ENCODE results near the gene RPS21.

The RPS21 gene

GRCh38 chr20:62415354-62416111 lies 28.6 kb downstream of the RPS21 start:
- DNase-seq (ENCODE audit: low read depth) = no peak
- TF ChIP-seq CTCF (IDR thresholded peaks at IDR 0.05; ENCODE audit: control insufficient read depth, insufficient read depth, low read depth, low read length, missing control alignments) = no peak

DNA sequence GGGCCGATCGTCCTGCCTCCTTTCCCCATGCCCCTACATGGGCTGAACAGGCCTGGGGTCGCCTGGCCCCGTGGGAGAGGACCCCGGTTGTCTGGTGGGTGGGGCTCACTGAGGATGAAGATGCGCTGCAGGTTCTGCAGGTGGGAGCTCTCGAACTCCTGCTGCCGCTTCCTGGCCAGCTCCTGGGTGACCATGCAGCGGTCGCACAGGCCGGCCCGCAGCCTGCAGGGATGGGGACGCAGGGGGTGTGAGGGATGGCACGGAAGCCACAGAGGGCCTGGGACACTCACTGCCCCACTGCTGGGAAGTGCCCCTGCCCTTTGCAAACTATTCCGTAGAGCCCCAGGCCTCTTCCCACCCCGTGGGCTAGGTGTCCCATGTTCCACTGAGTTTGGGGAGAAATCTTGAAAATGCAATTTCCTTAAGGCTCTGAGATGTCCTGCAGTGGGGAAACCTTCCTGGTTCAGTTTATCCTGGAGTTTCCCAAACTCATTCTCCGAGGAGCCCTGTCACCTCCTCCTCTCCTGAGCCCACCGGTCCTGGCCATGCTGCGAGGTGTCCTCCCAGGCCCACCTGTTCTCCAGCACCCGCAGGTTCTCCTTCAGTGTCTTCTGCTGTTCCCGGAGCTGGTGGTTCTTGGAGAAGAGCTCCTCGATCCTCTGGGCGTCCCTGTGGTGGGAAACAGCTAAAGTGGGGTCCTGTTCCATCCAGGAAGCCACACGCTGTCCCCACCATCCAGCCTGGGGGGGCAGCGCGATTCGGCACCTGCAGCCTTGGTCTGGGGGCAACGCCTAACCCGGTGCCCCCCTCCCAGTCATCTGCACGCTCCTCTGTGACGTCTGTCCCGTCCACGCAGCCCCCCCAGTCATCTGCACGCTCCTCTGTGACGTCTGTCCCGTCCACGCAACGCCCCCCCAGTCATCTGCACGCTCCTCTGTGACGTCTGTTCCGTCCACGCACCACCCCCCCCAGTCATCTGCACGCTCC lies 30.0 kb downstream of the RPS21 start:
- H3K4me3 ChIP-seq (ENCODE audit: control insufficient read depth, low read depth, low read length) = no peak overlapping the region
- no peak for TF ChIP-seq CTCF (IDR thresholded peaks at IDR 0.05; ENCODE audit: control insufficient read depth, insufficient read depth, low read depth, low read length, missing control alignments)
- DNase-seq (ENCODE audit: low read depth) = no peak

More at GRCh38 chr20:62415354-62416111, 28.6 kb downstream of the RPS21 start:
- no peak overlapping the region for H3K4me3 ChIP-seq (ENCODE audit: control insufficient read depth, low read depth, low read length)

DNA sequence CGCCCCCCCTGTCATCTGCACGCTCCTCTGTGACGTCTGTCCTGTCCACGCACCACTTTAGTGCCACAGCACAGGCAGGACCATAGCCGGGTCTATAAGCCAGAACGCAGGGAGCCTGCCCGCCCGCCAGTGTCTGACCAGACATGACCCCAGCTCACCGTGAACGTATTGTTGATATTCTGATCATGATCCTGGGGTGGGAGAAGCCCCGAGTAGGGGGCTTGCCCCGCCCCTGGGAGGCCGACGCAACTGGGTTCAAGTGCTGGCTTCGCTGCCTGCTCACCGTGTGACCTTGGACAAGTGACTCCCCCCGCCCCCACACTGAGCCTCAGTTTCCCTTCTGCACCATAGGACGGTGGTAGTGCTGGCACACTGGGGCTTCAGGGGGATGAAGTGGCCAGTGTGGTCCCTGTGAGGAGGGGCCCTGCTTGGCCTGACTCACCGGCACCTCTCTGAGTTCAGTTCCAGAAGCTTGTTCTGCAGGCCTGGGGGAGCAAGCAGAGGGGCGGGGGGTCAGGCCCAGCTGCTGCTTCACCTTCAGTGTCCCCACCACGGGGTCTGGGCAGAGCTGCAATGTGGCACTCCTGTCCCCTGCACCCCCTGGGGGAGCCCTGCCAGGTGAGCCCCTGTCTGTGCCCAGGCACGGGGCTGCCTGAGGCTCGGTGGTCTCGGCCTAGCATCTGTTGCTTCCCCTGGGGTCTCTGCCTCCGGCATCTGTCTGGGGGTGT lies 31.2 kb downstream of the RPS21 start:
- TF ChIP-seq CTCF (IDR thresholded peaks at IDR 0.05; ENCODE audit: control insufficient read depth, insufficient read depth, low read depth, low read length, missing control alignments) = no peak
- DNase-seq (ENCODE audit: low read depth) = no peak
- H3K4me3 ChIP-seq (ENCODE audit: control insufficient read depth, low read depth, low read length) = no peak overlapping the region

DNA sequence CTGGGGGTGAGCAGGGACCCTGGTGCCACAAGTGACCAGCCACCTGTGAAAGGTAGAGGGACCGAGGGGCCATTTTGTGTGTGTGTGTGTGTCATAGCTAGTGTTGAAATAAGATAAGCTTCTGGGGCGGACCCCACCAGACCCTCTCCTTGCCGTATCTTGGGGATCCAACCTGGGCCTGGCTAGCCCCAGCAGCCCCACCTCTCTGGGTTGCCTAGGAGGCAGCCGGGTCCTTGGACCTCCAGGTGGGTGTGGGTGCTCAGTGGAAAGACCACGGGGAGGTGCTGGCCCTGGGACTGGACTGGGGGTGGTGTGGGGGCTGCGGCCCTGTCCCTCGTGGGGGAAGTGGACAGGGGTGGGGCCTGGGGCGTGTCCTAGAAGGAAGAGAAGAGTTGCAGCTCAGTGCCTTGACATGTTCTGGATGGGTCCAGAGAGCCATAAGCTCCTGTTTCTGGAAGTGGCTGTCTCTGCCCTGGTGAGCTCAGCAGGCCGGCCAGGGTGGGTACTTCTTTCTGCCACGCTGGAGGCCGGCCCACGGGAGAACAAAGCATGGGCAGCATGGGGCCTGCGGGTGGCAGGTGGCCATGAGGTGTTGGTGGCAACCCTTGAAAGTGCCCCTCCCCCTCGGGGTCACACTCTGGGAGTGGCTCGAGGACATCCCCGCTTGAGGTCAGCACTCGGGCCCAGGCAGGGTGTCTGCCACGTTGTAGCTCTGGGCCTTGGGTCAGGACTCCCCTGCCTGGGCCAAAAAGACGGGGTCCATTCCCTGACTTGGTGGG lies 32.0 kb downstream of the RPS21 start:
- DNase-seq (ENCODE audit: low read depth) = no peak
- TF ChIP-seq CTCF (IDR thresholded peaks at IDR 0.05; ENCODE audit: control insufficient read depth, insufficient read depth, low read depth, low read length, missing control alignments) = no peak

GRCh38 chr20:62419759-62420158 lies 32.9 kb downstream of the RPS21 start:
- DNase-seq (ENCODE audit: low read depth) = no peak
- H3K4me3 ChIP-seq (ENCODE audit: control insufficient read depth, low read depth, low read length) = no peak overlapping the region
- no peak for TF ChIP-seq CTCF (IDR thresholded peaks at IDR 0.05; ENCODE audit: control insufficient read depth, insufficient read depth, low read depth, low read length, missing control alignments)

More for the DNA sequence above, 32.0 kb downstream of the RPS21 start:
- no peak overlapping the region for H3K4me3 ChIP-seq (ENCODE audit: control insufficient read depth, low read depth, low read length)

Data from AG09309 (cell line).